GM23338 (cell line): ENCODE results near the gene MALRD1. TPM values are rescaled to one million over a fixed set of nuclear protein-coding genes. Genes with fewer than 3 reads are reported as not detected.

Experiments
- ATAC-seq: fragments of 200-7000 bp; cut with Tn5 transposase; 3 replicates; pipeline ENCODE4 v1.9.1; 2020
- DNase-seq: peaks from one replicate; pipeline ENCODE4 v3.0.0-alpha.2; 2015; ENCODE audit warnings: low spot score
- H2AFZ ChIP-seq: fragments of 200-600 bp; sonication (generic); 2 replicates; pipeline ENCODE4 v1.8.0; 2016; ENCODE audit warnings: antibody characterized with exemption, mild to moderate bottlenecking, moderate library complexity
- H3F3A ChIP-seq: fragments of 200-600 bp; sonication (generic); replicated peaks from 2 replicates; pipeline ENCODE4 v1.8.0; 2017; ENCODE audit warnings: antibody characterized with exemption, mixed run types, low read depth
- H3K27ac ChIP-seq: fragments of 200-600 bp; sonication (generic); 2 replicates; pipeline ENCODE4 v1.6.1; 2016; ENCODE audit warnings: low read depth
- H3K27me3 ChIP-seq: fragments of 200-600 bp; sonication (generic); 2 replicates; pipeline ENCODE4 v1.8.0; 2016; ENCODE audit warnings: mild to moderate bottlenecking, mixed run types, moderate library complexity; ENCODE audit not compliant: insufficient read depth
- H3K36me3 ChIP-seq: fragments of 200-600 bp; sonication (generic); 2 replicates; pipeline ENCODE4 v1.8.0; 2016; ENCODE audit warnings: mild to moderate bottlenecking; ENCODE audit not compliant: insufficient read depth
- H3K4me1 ChIP-seq: fragments of 200-600 bp; sonication (generic); 2 replicates; pipeline ENCODE4 v1.8.0; 2016; ENCODE audit warnings: mild to moderate bottlenecking, moderate library complexity; ENCODE audit not compliant: insufficient read depth
- H3K4me2 ChIP-seq: fragments of 200-600 bp; sonication (generic); 2 replicates; pipeline ENCODE4 v1.7.1; 2017; ENCODE audit warnings: mixed run types
- H3K4me3 ChIP-seq: fragments of 200-600 bp; sonication (generic); 2 replicates; pipeline ENCODE4 v1.6.1; 2016; ENCODE audit warnings: mixed run types
- H3K79me2 ChIP-seq: fragments of 200-600 bp; sonication (generic); replicated peaks from 2 replicates; pipeline ENCODE4 v1.8.0; 2017; ENCODE audit warnings: mild to moderate bottlenecking; ENCODE audit not compliant: insufficient read depth
- H3K9me2 ChIP-seq: fragments of 200-600 bp; sonication (generic); 2 replicates; pipeline ENCODE4 v1.8.0; 2017; ENCODE audit not compliant: insufficient read depth
- H4K20me1 ChIP-seq: fragments of 200-600 bp; sonication (generic); replicated peaks from 2 replicates; pipeline ENCODE4 v1.8.0; 2017; ENCODE audit warnings: mild to moderate bottlenecking; ENCODE audit not compliant: insufficient read depth
- H3K27ac Mint-ChIP-seq: 2 replicates; pipeline ENCODE4 v1.8.0; 2020; ENCODE audit warnings: inconsistent platforms, mild to moderate bottlenecking, moderate library complexity, mixed read lengths
- H3K27me3 Mint-ChIP-seq: 3 replicates; pipeline ENCODE4 v1.8.0; 2022; ENCODE audit warnings: low read depth, mild to moderate bottlenecking, moderate library complexity, mixed read lengths, inconsistent platforms; ENCODE audit not compliant: insufficient read depth, poor library complexity
- H3K36me3 Mint-ChIP-seq: 3 replicates; pipeline ENCODE4 v1.8.0; 2021; ENCODE audit warnings: low read depth, mild to moderate bottlenecking, inconsistent platforms, moderate library complexity, mixed read lengths
- H3K4me1 Mint-ChIP-seq: 3 replicates; pipeline ENCODE4 v1.8.0; 2020; ENCODE audit warnings: mild to moderate bottlenecking, inconsistent platforms, mixed read lengths
- H3K4me3 Mint-ChIP-seq: 3 replicates; pipeline ENCODE4 v1.8.0; 2021; ENCODE audit warnings: moderate library complexity, mild to moderate bottlenecking, inconsistent platforms, mixed read lengths
- H3K9me3 Mint-ChIP-seq: 3 replicates; pipeline ENCODE4 v1.8.0; 2020; ENCODE audit warnings: moderate library complexity, mild to moderate bottlenecking, inconsistent platforms, mixed read lengths
- CREB1 ChIP-seq: fragments of 250-450 bp; sonication (Bioruptor Pico); IDR thresholded peaks from 2 replicates; pipeline ENCODE4 v1.5.0; 2020; ENCODE audit warnings: low read depth, mild to moderate bottlenecking, moderate library complexity
- CTCF ChIP-seq, 2 experiments: fragments of 200-600 bp in 1 of 2; sonication (generic) in 1 of 2; conservative IDR thresholded peaks; 2 replicates each; pipeline versions ENCODE4 v1.5.1 to v1.6.1; 2016 to 2017; ENCODE audit warnings: antibody characterized with exemption in 2 of 2, low read depth in 2 of 2, mild to moderate bottlenecking in 2 of 2, moderate library complexity in 1 of 2
- ETS1 ChIP-seq: IDR thresholded peaks from 2 replicates; pipeline ENCODE4 v1.6.1; 2016; ENCODE audit warnings: antibody characterized with exemption
- EZH2 ChIP-seq: fragments of 200-600 bp; sonication (generic); IDR thresholded peaks from one replicate; pipeline ENCODE4 v1.8.0; 2017; ENCODE audit warnings: antibody characterized with exemption, mild to moderate bottlenecking, low read depth; ENCODE audit not compliant: unreplicated experiment
- EZH2phosphoT487 ChIP-seq: fragments of 200-600 bp; sonication (generic); IDR thresholded peaks from one replicate; pipeline ENCODE4 v1.8.1; 2018; ENCODE audit warnings: antibody characterized with exemption; ENCODE audit not compliant: unreplicated experiment
- JUNB ChIP-seq: IDR thresholded peaks from one replicate; pipeline ENCODE4 v1.6.1; 2016; ENCODE audit warnings: antibody characterized with exemption; ENCODE audit not compliant: unreplicated experiment
- NANOG ChIP-seq: IDR thresholded peaks from 2 replicates; pipeline ENCODE4 v1.6.1; 2016; ENCODE audit warnings: antibody characterized with exemption, borderline replicate concordance
- POLR2AphosphoS5 ChIP-seq: IDR thresholded peaks from 2 replicates; pipeline ENCODE4 v1.6.1; 2016; ENCODE audit warnings: antibody characterized with exemption, low read depth
- STAT1 ChIP-seq: IDR thresholded peaks from one replicate; pipeline ENCODE4 v1.6.1; 2016; ENCODE audit warnings: antibody characterized with exemption; ENCODE audit not compliant: unreplicated experiment
- ZNF114 ChIP-seq: fragments of 250-450 bp; sonication (Bioruptor Pico); IDR thresholded peaks from 2 replicates; pipeline ENCODE4 v1.5.0; 2020; ENCODE audit warnings: mild to moderate bottlenecking, moderate library complexity
- ZNF331 ChIP-seq: fragments of 250-450 bp; sonication (Bioruptor Pico); IDR thresholded peaks from 2 replicates; pipeline ENCODE4 v1.5.0; 2020; ENCODE audit warnings: low read depth, mild to moderate bottlenecking, moderate library complexity
- ZNF462 ChIP-seq: fragments of 250-450 bp; sonication (Bioruptor Pico); IDR thresholded peaks from 2 replicates; pipeline ENCODE4 v1.5.0; 2020; ENCODE audit warnings: mild to moderate bottlenecking, moderate library complexity
- polyA plus RNA-seq: library from polyadenylated mRNA; unstranded; fragments of >200 nt; fragmentation: Nextera tagmentation; extraction: Ambion mirVana; gene quantifications from 2 replicates; pipeline ENCODE4 v1.2.1, GENCODE V29; 2016
- total RNA-seq: library from RNA; depleted of rRNA; stranded (reverse); fragments of >200 nt; shearing (Covaris generic); gene quantifications from 2 replicates; pipeline ENCODE4 v1.2.3, GENCODE V29; 2014
- TF ChIP-seq, protein P1 (sequence below): IDR thresholded peaks from one replicate; pipeline ENCODE4 v1.6.1; 2018; ENCODE audit warnings: antibody characterized with exemption; ENCODE audit not compliant: unreplicated experiment

MALRD1 gene
- total and polyA plus RNA-seq, 2 experiments from 2014 or later, result 0.42 to 1.9 TPM

DNA sequence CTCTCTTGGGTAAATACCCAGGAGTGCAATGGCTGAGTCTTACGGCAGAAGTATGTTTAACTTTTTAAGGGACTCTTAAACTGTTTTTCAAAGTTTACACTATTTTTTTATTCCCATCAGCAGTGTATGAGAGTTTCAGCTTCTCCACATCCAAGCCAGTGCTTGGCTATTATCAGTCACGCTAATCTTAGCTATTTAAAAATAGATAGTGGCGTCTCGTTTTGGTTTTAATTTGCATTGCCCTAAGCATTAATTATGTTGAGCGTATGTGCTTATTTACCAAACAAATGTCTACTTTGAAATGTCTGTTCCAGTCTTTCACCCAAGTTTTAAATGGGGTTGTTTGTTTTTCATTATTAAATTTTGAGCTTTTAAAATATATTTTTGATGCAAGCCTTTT is 164.0 kb downstream of the MALRD1 start:
- Mint-ChIP-seq H3K27ac (no peak overlapping the region), H3K9me3 (no peaks in the 10 kb centered on the region), H3K4me1 (no peaks in the 10 kb centered on the region), H3K4me3 (no peak overlapping the region), H3K27me3 (no peaks in the 10 kb centered on the region), H3K36me3 (no peaks in the 10 kb centered on the region)
- H3K79me2 ChIP-seq, result no peaks in the 10 kb centered on the region
- H2AFZ ChIP-seq, result no peak overlapping the region
- no peak overlapping the region for H3K27ac ChIP-seq
- H3K36me3 ChIP-seq, result no peaks in the 10 kb centered on the region
- H3K4me2 ChIP-seq, result no peak overlapping the region
- H3F3A ChIP-seq, result no peaks in the 10 kb centered on the region
- no peak overlapping the region for H3K4me3 ChIP-seq
- no peak for ATAC-seq
- H3K27me3 ChIP-seq, result no peaks in the 10 kb centered on the region
- H3K4me1 ChIP-seq, result no peaks in the 10 kb centered on the region
- peaks cover 7% of the 10 kb centered on the region; the same call in 1 of the 2 replicates for H3K9me2 ChIP-seq
- TF ChIP-seq CREB1 (CRISPR knock-in tag), result no peak
- no peak for TF ChIP-seq EZH2
- TF ChIP-seq ETS1, result no peak
- TF ChIP-seq EZH2phosphoT487, result no peak
- TF ChIP-seq JUNB, result no peak
- no peak for TF ChIP-seq POLR2AphosphoS5
- TF ChIP-seq, protein P1, sequence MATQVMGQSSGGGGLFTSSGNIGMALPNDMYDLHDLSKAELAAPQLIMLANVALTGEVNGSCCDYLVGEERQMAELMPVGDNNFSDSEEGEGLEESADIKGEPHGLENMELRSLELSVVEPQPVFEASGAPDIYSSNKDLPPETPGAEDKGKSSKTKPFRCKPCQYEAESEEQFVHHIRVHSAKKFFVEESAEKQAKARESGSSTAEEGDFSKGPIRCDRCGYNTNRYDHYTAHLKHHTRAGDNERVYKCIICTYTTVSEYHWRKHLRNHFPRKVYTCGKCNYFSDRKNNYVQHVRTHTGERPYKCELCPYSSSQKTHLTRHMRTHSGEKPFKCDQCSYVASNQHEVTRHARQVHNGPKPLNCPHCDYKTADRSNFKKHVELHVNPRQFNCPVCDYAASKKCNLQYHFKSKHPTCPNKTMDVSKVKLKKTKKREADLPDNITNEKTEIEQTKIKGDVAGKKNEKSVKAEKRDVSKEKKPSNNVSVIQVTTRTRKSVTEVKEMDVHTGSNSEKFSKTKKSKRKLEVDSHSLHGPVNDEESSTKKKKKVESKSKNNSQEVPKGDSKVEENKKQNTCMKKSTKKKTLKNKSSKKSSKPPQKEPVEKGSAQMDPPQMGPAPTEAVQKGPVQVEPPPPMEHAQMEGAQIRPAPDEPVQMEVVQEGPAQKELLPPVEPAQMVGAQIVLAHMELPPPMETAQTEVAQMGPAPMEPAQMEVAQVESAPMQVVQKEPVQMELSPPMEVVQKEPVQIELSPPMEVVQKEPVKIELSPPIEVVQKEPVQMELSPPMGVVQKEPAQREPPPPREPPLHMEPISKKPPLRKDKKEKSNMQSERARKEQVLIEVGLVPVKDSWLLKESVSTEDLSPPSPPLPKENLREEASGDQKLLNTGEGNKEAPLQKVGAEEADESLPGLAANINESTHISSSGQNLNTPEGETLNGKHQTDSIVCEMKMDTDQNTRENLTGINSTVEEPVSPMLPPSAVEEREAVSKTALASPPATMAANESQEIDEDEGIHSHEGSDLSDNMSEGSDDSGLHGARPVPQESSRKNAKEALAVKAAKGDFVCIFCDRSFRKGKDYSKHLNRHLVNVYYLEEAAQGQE, result no peak
- no peak for TF ChIP-seq CTCF (conservative IDR thresholded peaks at IDR 0.05; ENCODE audit: low read depth in 2 of 2)
- TF ChIP-seq ZNF462 (CRISPR knock-in tag), result no peak
- TF ChIP-seq NANOG, result no peak
- no peak for TF ChIP-seq STAT1
- TF ChIP-seq ZNF114, result no peak
- no peak for TF ChIP-seq ZNF331
- no peak for DNase-seq
- no peaks in the 10 kb centered on the region for H4K20me1 ChIP-seq
